ENCODE measurements around the gene HIBADH.

HIBADH gene

DNA sequence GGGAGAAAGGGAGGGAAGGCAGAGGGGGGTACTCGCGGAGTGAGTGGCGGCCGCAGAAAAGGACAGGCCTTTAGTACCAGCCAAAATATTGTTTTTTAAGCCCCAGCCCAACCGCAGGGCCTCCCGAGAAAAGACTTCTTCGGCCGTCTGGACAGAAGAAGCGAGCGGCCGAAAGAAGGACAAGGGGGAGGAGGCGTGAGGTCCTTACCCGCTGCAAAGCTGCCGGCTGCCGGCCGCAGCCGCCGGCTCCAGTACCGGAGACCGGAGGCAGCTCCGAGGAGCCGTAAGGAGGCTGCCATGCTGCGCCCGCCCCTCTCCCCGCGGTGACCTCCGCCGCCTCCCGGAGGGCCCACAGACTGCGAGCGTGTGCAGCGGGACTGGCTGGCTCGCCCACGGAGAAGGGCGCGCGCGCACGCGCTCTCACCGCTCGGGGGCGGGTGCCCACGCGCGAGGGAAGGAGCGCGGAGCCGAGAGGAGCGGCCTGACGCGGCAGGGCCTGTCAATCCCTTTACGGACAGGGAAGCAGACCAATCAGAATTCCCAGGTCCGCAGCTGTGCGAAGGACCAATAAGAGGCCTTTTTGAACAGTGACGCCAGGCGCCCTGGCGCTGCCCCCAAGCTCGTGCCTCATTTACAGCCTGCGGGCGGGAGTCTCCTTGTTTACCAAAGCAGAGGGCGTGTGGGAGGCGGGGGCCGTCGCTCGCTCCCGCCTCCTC lies at the start of gene HIBADH:
HIBADH (minus strand) TSS at position 394 of the 716 bp plus-strand sequence; CDS start at position 299, 95 bp downstream.
- DNase-seq = peak; percentile 99

DNA sequence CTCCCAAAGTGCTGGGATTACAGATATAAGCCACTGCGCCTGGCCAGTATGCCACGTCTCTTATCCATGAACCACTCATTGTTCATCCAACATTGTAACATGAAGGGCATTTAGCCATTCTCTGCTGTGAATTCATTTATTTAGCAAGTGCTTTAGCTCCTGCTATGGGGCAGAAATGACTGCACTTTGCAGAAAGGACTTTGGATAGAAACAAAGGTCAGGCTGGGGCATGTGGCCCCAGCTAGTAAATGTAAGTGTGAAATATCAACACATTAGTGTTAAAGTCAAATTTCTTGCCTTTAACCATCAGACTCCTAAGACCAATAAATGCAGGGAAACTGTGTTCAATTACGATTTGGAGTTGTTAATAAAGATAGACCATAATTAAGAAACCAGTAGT lies 49.5 kb upstream of the HIBADH start:
- DNase-seq = no peak

DNA sequence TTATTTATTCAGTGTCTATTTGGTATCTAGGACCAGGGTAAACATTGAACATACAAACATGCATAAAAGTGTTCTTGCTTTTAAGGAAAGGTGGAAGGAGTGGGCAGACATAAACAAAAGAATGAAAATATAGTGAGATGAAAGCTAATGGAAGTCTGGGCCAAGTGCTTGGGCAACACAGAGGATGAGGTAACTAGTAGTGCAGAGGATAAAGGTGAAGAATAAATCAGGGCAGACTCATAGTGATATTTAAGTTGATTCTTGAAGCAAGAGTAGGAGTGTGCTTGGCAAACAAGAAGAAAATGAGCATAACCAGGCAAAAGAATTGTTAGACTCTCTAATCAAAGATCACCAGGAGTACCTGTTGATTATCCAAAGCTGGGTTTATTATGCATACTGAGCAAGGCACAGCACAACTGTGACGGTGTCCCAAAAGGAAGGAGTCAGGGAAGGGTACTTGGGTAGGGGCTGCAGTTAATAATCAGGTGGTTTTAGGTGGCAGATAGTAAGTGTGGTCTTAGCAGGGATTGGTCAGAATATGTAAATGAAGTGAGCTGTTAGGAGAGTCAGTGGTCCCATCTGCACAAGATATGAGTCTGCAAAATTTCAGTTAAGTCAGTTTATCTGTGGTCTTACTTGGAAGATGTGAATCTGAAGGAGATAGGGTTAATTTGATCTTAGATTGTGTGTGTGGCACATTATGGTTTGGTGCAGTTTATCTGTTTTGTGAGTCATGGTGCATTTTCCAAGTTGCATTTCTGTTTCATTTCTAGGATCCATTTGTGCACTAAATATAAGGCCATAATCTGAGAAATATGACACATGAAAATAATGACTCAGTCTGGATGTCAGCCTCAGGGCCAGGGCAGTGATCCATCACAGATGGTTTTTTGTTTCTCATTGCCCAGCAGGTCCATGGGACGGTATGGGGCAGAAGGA lies 46.7 kb upstream of the HIBADH start:
- DNase-seq = no peak

DNA sequence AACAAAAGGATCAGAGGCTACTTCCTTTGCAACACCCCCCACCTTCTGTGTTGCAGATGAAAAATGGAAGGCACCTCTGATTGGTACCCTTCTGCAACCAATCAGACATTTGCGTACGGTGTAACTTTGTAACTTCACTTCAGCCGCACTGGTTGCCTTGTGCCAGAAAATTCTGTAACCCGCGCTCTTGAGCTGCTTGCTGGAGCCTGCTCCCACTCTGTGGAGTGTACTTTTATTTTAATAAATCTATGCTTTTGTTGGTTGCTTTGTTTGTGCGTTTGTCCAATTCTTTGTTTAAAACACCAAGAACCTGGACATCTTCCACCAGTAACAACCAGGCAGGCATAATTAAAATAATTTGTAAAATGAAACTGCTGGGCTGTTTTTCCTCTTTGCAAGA lies 45.8 kb upstream of the HIBADH start:
- no peak for DNase-seq

DNA sequence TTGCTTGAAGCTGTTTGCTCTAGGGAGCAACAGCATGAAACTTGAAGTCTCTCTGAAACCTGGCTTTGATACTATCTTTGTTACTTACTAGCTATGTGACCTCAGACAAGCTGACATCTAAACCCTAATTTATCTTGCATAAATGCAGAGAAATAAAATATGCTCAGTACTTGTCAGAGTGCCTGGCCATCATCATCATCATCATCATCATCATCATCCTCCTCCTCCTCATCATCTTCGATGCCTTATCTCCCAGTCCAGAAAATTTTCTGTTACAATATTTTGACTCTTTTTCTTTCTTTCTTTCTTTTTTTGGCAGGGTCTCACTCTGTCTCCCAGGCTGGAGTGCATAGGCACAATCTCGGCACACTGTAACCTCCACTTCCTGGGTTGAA lies 42.5 kb upstream of the HIBADH start:
- no peak for DNase-seq

DNA sequence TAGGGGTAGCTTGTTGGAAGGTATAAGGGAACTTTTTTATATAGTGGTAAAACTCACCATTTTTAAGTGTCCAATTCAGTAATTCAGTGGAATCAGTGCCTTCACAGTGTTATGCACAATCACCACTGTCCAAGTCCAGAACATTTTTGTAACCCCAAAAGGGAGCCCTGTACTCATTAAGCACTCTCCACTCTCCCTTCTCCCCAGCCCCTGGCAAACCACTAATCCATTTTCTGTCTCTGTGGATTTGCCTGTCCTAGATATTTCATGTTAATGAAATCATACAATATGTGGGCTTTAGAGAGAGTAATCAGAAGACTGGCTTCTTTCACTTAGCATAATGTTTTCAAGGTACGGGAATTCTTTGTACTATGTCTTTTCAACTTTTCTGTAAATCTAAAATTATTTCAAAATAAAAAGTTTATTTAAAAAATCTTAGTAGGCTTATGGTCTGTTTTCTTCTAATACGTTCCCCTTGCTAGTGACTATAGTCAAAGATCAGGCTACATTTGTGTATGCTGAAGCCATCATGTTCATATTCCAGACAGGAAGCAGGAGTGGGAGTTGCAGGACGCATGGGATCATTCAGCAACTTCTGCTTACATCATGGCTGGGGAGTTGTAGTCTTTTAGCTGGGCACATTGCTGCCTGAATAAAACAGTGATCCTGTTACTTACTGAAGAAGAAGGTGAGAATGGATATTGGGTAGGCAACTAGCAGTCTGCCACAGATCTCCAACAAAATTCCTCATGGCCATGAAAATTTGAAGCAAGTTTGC lies 41.9 kb upstream of the HIBADH start:
- DNase-seq = no peak

DNA sequence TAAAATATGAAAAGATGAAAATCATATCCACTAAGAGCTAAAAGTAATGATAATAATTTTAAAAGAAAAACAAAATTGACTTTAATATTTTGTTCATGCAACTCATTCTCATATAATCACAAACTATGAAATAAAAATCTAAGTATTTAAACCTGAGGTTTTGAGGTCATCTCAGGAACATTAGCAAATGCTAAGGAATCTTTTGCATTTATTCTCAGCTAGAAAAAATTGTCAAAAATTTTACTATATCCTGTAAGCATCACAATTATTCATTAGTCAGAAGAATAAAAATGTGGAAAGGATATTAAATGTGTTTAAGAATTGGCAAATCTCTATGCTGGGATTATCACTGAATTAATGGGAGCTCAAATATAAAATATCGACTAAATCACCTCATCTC lies 40.5 kb upstream of the HIBADH start:
- DNase-seq = no peak

DNA sequence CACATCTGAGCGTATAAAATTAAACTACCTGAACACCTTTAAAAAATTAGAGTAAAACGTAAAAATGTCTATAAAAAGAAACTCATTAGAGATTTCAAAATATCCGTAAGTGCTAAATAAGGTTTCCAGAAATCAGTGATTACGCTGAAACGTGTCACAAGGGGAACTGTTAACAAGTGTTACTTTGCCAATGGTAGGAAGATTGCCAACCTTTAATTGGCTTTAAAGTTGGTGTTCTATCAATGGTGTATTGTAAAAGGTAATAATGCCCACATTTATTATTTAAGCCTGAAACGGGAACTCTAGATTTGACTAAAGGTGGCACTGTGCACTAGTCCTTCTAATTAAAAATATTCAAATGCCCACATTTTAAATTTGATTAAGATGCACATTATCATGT lies 37.8 kb upstream of the HIBADH start:
- DNase-seq = no peak

DNA sequence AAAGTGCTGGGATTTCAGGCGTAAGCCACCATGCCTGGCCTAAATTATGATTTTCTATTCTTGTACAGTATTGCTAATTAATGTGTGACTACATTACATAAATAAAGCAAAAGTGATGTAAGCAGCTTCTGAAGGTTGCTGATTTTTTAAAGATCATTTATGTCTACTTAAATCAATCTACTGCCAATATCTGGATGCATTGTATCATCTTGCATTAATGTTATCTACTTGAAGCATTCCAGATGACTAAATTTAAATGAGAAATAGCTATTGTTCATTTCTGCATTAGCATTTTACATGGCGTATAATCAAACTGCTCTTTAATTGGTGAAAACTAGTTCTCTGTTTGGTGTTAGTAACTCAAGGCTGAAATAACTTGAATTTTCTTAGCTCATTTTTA lies 37.1 kb upstream of the HIBADH start:
- no peak for DNase-seq

DNA sequence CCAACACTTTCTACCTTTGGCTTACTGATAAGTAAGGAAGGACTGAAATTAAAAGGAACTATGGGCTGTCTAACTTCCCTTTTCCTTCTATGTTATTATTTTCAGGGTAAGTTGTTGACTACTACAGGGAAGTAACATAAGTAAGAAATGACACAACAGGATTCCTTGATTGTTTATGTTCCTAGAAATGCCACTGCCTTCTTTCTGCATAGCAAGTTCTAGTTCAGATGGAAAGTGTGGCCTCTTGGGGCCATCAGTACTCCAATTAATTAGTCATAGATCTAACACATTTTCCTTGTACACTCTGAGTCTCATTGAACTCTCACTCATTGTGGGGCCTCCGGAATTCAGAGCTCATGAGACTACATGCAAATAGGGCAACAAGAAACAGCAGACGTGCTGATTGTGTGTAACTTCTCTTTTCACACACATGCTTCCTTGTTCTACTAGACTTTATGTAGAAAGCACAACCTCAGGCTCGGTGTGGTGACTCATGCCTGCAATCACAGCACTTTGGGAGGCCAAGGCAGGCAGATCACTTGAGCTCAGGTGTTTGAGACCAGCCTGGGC lies 35.3 kb upstream of the HIBADH start:
- DNase-seq = no peak

DNA sequence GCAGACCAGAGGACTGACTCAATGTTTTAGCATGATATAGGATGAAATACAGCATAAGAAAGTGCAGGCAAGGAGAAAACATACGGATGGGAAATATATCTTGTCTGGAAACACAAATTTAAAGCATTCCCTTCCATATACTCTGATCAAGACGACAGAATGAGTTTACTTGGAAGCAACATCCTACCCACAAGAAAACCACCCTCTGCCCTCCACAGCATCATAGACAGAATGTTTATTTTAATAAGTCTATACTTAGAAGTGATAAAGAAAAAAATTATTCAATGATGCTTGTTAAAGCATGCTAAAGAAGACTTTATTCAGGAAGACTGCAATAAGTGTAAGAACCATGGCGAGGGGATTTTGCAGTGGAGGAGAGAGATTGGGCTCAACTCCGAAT lies 32.4 kb upstream of the HIBADH start:
- DNase-seq = no peak

DNA sequence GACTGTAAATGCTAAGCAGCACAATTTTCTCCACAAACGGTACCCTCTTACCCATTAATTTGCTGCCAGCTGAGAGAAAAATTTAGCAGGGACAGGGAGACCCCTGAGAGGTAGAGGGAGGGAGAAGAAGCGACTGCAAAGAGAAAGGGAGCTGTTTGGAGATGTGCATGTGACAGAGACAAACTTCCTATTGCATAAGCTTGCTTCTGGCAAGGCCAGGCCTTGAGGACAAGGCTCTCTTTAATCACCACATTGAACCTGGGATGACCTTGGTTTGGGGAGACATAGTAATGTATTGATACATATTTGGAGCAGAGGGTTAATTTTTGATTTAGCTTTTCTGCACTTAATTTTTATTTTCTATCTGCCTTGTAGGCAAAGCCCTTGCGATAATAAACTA lies 31.1 kb upstream of the HIBADH start:
- DNase-seq = no peak

DNA sequence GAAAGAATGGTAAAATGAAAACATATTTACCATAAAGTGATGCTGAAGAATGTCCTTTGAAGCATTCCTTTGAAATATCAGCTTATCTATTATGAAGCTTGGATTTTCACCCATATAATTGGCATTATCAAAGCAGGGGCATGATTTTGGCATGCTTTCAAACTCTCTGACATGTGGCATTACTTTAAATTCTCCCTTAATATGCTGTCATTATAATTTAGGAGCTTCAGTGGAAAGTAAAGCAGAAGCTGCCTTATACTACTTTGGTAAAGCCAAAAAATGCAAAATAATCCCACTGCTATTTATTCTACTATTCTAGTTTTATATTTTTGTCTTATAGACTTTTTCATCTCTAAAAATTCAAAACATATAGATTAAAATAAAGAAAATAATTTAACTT lies 28.0 kb upstream of the HIBADH start:
- no peak for DNase-seq

DNA sequence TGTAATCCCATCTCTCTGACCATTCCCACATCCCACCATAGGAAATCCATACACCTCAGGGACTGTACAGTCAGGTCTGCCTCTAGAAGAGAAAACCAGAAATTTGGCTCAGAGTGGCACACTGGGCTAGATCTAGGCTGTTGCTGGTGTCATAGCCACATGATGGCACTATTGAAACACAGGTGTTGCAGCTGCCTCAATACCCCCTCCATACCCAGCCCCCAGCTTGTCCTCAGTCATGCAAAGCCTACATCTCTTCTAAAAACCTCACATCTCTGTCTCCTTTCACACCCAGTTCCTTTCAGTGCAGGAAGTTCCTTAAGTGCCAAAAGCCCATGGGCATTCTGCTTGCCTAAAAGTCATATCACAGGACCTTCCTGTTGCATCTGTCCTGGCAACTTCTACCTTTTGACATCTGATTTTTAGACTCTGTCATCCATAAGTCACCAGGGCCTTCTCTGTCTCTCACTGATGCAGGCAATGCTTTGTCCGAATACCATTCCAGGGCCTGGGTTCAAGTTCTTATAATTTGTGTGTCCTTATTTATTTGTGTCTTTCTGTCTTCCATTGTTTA lies 27.0 kb upstream of the HIBADH start:
- peak; percentile 25 for DNase-seq

DNA sequence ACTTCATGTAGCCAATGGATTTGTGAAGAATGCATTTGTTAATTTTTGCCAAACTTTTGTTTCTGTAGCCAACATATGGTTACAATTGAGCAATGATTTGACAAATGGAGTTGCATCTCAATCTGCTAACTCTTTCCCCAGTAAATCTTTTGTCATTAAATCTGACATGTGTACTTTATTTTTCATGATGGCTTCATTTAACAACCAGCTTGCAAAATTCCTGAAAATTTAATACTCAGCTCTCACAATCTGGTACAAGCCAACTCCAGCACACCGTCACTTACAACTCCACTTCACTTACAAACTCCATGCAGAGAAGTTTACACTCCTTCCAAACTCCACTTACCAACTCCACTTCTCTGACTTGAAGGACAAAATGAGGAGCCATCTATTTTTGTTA lies 26.5 kb upstream of the HIBADH start:
- no peak for DNase-seq

DNA sequence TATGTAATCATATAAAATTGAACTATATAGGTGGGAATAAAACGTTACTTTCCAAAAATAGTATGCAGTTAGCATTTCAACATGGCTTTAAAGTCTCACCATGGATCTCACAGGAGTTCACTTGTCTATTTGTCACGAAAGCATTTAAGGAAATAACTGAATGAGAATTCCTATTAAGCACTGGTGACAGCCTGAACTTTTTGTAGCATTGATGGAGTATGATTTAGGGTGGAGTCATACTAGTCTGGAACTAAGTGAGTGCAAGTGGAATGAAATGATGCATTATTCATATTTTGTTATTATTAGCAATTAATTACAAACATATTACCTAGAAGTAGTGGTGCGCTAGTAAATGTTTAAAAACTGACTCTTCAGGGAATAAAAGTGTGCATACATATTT lies 26.0 kb upstream of the HIBADH start:
- DNase-seq = no peak

DNA sequence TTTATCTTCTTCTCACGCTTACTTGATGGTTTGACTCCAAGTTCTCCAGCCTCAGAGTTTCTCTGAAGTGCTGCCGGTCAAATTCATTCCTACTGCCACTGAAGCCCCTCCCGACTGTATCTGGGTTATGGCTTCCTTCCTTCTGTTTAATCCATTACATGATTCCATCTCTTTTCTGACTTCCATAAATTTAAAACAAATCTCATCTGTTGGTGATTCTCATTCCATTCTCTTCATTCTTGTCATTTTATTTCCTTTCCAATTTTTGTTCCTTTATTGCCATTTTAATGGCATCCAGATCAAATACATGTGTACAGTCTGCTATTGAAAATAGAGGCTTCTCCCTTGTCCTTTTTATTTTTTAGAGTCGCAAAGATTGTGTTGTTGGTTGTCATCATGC lies 25.4 kb upstream of the HIBADH start:
- no peak for DNase-seq

DNA sequence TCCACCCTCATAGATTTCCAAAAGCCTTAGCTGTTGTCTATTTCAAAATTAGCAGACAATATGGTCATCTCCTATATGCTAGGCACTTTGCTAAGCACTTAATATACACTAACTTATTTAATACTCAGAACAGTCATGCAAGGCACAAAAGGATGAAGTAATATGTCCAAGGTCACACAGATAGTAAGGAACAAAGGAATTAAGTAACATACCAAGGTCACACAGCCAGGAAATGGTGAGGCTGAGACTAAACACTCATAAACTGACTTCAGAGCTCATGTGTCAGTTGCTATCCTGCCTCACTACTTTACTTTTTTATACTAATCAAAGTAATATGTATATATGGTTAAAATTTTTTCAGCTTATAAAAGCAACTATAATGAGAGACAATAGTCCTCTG lies 23.6 kb upstream of the HIBADH start:
- no peak for DNase-seq

DNA sequence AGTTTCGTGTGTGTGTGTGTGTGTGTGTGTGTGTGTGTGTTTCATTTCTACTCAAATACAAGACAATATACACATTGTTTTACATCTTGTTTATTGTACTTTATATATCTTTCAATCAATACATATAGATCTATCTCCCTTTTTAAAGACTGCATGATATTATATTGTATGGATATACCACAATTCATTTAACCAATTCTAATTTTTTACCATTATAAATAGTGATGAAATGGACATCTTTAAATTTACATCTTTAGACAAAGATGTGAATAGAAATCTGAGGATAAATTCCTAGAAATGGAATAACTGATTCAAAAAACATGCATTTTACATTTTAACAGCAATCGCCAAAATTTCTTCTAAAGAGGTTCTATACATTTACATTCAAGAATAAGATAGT lies 23.2 kb upstream of the HIBADH start:
- DNase-seq = no peak

DNA sequence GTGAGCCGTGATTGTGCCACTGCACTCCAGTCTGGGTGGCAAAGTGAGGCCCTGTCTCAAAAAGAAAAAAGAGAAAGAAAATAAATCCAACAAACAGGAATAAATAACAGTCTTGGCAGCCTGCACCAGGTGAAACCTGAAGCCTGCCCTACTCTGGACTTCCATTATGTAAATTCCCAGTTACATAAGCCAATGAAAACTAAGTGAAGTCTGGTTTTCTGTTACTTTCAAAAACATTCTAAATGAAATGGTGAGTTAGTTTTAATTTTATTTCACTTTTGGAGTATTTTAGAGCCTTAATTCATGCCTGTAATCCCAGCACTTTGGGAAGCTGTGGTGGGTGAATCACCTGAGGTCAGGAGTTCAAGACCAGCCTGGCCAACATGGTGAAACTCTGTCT lies 22.5 kb upstream of the HIBADH start:
- DNase-seq = no peak

DNA sequence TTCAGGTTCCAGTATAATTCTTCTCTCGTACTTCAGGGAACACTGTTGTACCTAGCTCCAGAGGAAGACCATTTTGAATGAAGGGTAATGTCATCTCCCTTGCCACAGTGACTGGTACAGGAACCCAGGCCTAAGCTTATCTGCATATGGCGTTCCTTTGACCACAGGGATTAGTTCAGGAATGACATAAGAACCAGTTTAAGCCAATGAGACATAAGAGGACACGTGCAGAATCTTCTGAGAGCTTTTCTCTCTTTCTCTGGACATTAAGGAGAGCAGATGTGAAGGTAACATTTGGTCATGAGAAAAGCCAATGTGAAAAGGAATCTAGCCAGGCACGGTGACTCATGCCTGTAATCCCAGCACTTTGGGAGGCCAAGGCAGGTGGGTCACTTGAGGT lies 21.8 kb upstream of the HIBADH start:
- no peak for DNase-seq

DNA sequence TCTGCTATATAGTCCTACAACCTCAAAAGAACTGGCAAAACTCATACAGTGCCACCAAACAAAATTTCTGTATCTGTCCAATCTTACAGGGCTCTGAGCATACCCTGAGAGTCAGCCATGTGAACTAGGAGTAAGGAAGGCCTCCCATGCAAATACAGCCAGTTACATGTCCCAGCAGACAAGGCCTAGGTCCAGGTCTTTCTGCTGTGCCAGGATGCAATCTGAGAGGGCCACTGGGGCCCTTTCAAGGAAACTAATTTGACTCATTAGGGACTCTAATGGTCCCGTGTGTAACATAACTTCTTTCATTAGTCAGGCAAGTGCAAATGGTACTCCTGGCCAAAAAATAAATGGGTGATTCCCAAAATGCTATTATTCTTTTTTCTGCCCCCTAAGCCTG lies 17.9 kb upstream of the HIBADH start:
- no peak for DNase-seq
